Measurements from ENCODE around the gene IGSF10.
A peak's percentile ranks its signal among the peaks of the same experiment; 100 is the strongest.

The IGSF10 gene

DNA sequence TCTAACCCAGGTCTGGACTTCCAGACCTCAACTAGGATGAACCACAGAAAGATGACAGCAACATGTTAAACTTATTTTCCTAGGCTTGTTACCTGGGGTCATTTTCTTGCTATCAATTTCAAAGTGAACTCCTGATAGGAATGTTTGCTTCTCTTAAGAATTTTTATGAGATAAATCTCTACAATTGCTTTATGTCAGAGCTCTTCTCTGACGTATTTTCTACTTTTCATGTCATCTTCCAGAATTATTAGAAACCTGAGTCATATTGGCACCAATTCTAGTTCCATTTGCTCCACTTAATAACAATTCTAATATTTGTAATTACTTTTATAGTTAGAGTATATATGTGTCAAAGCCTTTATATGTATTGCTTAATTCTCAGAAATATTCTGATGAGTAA, 2.1 kb upstream of the IGSF10 start:
- DNase-seq (ENCODE audit: low spot score), result no peak

DNA sequence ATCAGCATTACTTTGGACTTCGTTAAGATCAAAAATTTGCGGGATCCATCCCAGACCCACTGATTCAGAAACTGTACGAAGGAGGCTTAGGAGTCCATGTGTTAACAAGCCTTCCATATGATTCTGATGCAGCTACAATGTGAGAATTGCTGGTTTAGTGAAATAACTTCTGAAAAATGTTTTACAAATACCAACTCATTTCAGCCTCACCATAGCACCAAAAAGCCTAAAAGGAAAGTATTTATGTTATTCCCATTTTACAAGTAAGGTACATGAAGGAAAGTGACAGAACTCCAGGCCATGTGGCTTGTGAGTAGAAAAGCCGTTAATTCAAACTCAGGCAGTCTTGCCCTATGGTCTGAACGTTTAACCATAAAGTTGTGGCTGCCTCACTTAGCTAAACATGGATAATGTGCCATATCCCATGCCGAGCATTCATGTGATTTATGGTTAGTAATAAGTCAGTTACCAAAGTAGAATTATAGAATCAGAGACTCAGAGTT, 1.5 kb upstream of the IGSF10 start:
- no peak for DNase-seq (ENCODE audit: low spot score)

GRCh38 chr3:151460228-151460627, 633 bp downstream of the IGSF10 start:
- peak; percentile 16 for DNase-seq (ENCODE audit: low spot score)

GRCh38 chr3:151459358-151459757, 1.5 kb downstream of the IGSF10 start:
- DNase-seq (ENCODE audit: low spot score), result no peak

DNA sequence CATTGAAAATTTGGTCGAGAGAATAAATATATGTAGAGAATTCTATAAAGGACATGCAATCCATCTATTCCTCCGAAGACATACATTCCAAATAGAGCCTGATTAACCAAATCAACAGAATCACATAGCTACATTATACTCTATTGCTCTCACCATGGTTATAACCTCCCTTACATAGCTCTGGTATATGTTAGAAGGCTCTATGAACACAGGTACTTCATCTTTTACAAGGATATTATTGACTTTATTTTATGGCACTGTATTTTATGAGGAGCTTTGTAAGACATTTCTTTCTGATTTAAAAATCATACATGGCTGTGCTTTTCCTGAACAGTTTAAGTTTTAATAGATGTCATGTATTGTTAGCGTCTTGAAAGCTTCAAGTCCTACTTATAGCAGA, 4.8 kb downstream of the IGSF10 start:
- no peak for DNase-seq (ENCODE audit: low spot score)

DNA sequence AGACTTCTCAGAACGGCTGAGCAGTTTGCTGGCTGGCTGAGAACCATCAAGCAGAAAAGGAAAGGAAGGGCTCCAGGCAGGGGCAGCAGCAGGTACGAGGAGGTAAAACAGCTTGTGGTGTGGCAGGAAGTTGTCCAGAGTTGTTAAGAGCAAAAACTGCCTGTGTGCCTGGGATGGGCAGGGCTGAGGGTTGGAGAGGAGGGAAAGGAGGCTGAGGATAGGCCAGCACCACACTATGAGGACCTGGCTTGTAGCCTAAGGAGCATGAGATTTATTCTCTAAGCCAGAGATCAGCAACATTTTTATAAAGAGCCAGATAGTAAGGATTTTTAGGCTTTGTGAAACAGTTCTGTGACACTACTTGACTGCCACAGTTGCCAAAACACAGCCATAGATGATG, 8.0 kb downstream of the IGSF10 start:
- DNase-seq (ENCODE audit: low spot score), result no peak

- no peak for DNase-seq (ENCODE audit: low spot score)
Observed at GRCh38 chr3:151452368-151452767, 8.5 kb downstream of the IGSF10 start.

DNA sequence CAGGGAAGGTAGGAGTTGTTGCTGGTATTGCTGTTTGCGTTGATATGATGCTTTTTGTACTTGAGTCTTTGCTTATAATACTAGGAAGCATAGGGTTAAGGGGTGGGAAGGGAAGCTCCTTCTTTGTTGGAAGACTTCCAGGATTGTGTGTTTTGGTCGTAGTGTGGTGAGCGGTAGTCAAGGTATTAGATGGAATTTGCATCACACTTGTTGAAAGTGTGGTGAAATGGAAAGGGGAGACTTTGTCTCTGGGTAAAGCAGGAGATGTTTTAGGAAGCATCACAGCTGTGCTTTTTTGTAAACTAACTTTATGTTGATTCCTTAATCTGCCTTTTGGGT, 14.9 kb downstream of the IGSF10 start:
- no peak for DNase-seq (ENCODE audit: low spot score)

- DNase-seq (ENCODE audit: low spot score), result peak; percentile 7
Observed at GRCh38 chr3:151445273-151446001, 15.4 kb downstream of the IGSF10 start.

GRCh38 chr3:151443583-151443982, 17.3 kb downstream of the IGSF10 start:
- no peak for DNase-seq (ENCODE audit: low spot score)

DNA sequence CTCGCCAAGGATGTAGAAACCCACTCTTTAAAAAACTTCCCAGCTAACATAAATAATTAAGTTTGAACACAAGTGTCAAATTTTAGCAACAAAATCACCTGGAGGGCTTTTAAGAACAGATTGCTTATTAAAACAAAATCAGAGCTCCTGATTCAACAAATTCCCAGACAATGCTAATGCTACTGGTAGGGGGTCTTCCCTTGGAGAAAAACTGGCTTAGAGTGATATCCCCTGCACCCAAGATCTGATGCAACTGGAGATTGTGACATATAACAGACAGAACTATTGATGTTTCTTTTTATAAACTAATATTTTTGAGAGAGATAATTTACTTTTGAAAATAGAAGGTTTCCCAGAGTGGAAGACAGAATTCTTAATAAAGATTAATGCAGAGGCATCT, 19.9 kb downstream of the IGSF10 start:
- DNase-seq (ENCODE audit: low spot score), result no peak

- DNase-seq (ENCODE audit: low spot score), result peak; percentile 68
Observed at GRCh38 chr3:151439652-151440125, 21.2 kb downstream of the IGSF10 start.

- no peak for DNase-seq (ENCODE audit: low spot score)
Observed at GRCh38 chr3:151437906-151438305, 23.0 kb downstream of the IGSF10 start.

- DNase-seq (ENCODE audit: low spot score), result no peak
Observed at GRCh38 chr3:151436675-151437446, 24.0 kb downstream of the IGSF10 start.

DNA sequence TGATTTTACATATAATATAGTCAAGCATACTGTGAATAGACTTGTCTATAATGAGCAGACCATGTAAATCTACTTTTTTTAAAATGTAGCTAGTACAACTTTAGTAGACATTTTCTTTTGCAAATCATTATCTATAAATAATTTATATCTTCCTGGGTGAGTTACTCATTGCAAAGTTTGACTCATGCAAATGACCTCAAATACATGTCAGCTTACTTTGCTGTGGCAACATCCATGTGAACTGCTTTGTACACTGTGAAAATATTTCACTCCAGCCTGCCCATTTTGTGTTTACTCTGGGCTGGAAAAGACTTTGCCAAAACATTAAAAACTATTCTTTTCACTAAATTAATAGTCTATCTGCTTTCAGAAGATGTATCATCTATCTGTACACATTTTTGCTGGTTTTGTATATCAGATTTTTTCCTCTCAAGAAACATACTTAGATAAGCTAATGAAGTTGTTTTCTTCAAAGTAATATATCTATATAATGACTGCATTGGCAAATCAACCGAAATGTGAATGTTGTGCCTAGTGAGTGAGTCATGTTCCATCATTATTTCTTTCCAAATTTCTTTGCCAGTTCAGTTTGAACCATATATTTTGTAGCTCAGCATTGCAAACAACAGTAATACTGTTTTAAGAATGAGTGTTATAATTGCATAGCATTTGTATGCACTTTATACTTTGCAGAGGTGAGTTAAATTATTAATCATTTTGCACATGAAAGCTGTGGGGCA, 26.5 kb downstream of the IGSF10 start:
- no peak for DNase-seq (ENCODE audit: low spot score)

DNA sequence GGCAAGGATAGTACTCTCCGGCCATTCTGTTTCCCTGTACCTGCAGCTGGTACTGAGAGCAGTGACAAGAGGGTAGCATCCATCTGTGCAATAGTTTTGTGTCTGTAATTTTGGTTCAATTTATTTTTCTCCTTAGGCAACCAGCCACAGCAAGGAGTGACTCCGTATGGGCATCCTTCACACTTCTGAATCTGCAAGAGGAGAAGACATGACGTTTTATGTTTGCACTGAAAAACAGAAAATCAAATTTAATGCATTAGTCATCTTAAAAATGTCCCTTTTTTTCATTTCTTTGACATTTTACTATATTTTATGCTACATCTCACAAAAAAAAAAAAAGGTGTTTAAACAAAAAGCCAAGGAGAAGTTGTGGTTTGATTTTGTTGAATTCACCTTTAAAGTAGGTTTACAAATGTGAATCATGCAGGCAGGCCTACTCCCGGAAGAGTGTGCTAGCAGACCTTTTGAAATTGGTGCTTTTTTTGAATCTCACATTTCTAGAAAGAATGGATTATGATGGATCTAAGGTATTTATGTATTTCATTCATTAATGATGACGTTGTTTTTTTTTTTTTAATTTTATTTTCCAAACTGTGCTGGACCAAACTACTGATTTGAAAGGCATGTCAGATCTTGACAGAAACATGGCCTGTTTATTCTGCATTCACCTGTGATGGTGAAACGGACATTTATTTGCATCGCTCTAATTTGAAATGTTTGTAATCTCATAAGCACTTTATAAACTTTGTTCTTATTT, 28.1 kb downstream of the IGSF10 start:
- DNase-seq (ENCODE audit: low spot score), result no peak

GRCh38 chr3:151431940-151432339, 28.9 kb downstream of the IGSF10 start:
- DNase-seq (ENCODE audit: low spot score), result peak; percentile 23

- DNase-seq (ENCODE audit: low spot score), result no peak
Observed at GRCh38 chr3:151430821-151431484, 29.9 kb downstream of the IGSF10 start.

- DNase-seq (ENCODE audit: low spot score), result no peak
Observed at GRCh38 chr3:151428386-151428785, 32.5 kb downstream of the IGSF10 start.

- DNase-seq (ENCODE audit: low spot score), result no peak
Observed at GRCh38 chr3:151426341-151426657, 34.6 kb downstream of the IGSF10 start.

- no peak for DNase-seq (ENCODE audit: low spot score)
Observed at GRCh38 chr3:151425627-151426340, 35.1 kb downstream of the IGSF10 start.
